HG03439 (cell line): Measurements from ENCODE around the gene LY86.
A peak's percentile ranks its signal among the peaks of the same experiment; 100 is the strongest.

Source experiments
- ATAC-seq: cut with Tn5 transposase; IDR thresholded peaks from one replicate; pipeline ENCODE4 v1.9.1; 2021; ENCODE audit warnings: mild to moderate bottlenecking, moderate library complexity; ENCODE audit not compliant: unreplicated experiment

LY86 gene

DNA sequence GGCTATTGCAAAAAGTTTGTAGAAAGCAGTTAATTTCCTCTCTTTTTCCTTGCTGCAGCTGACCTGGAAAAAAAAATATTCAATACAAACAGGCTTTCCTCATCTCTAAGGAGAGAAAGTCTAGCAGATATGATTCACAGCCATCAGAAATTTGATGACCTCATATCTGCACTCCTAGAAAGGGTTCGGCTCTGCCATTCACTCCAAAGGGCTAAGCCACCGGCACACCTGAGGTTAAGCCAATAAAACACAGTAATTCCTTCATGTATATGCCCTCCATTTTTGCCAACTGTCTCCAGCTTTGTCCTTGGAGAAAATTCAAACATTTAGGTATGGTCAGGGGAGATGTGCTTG lies 18.7 kb upstream of the LY86 start:
- no peak for ATAC-seq

DNA sequence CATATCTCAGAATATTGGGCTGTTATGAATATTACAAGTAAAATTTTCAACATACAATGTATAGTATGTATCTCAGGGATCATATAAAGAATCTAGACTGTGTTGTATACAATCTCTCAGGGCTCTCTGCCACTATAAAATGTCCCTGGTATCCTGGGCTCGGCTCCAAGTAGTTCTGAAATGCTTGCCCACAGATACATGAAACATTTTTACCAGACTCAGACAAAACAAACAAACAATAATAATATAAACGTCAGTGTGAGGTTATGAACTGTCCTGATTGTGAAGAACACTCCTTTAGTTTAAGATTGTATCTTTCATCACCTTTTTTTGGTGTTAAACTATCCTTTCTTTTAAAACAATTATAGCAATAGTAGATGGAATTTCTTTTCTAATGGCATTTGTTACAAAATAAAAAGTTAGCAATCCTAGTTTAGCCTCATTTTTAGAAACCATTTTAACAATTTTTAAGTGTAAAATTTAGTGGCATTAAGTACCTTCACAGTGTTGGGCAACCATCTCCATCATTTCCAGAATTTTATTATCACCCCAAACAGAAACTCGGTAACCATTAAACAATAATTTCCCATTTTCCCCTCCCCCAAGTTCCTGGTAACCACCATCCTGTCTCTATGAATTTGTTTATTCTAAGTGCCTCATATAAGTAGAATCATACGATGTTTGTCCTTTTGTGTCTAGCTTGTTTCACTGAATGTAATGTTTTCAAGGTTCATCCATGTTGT lies 17.4 kb upstream of the LY86 start:
- no peak for ATAC-seq

DNA sequence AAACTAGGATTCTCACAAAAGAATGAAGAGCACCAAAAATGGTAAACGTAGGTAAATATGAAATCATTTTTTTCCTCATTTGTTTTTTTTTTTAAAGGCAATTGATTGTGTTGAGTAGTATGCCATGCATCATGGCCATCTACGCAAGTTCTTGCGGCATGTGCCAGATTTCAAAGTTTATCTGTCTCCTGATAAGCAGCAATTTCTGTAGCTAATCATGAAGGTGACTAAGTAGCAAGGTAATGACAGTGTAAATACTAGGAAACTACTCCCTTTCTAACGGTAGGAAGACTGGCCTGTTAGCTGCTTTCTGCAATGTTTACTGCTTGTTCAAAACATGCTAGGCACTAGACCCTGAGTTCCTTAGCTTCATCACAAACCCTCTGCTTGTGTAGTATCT lies 13.4 kb upstream of the LY86 start:
- ATAC-seq: no peak

DNA sequence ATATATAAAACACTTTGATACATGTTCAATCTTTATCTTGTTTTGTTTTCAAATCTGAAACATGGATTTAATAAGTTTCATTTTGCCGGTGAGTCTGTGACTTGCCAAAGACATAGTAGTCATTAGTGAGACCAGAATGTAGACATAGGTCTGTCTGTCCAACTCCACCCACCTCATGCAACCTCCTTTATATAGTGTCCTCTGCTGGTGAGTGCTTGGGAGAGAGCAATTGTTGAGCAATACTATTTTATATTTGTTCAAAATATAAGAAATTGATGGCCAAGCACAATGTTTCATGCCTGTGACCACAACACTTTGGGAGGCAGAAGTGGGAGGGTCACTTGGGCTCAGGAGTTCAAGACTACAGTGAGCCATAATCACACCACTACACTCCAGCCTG lies 10.8 kb upstream of the LY86 start:
- ATAC-seq: no peak

DNA sequence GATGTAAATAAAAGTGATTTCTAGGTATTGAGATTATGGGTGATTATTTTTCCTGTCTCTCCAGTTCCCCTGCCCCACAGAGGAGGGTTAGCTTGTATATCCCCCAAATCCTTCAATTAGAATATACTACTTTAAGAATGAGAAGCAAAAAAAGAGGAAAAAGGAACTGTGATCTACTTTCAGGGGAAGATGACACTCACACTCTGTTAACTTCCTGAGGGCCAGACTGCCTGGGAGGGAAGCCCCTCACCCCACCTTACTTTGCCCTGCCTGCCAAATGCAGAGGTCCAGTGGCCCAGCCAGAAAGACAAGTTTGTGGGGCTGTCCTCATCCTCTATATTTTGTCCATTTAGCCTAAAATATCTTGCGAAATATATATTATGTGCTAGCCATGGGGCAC lies 9.2 kb upstream of the LY86 start:
- no peak for ATAC-seq

DNA sequence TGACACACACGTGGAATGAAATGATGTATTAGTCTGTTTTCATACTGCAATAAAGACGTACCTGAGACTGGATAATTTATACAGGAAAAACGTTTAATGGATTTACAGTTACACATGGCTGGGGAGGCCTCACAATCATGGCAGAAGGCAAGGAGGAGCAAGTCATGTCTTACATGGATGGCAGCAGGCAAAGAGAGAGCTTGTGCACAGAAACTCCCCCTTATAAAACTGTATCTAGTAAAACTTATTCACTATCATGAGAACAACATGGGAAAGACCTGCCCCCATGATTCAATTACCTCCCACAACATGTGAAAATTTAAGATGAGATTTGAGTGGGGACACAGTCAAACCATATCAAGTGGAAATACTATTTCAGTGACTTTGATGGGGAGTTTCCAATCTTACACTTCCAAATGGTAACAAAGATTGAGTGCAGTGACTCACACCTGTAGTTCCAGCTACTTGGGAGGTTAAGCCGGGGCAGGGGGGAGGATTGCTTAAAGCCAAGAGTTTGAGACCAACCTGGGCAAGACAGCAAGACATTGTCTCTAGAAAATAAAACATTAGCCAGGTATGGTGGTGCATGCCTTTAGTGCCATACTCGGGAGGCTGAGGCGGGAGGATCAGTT lies 8.2 kb upstream of the LY86 start:
- ATAC-seq: no peak

DNA sequence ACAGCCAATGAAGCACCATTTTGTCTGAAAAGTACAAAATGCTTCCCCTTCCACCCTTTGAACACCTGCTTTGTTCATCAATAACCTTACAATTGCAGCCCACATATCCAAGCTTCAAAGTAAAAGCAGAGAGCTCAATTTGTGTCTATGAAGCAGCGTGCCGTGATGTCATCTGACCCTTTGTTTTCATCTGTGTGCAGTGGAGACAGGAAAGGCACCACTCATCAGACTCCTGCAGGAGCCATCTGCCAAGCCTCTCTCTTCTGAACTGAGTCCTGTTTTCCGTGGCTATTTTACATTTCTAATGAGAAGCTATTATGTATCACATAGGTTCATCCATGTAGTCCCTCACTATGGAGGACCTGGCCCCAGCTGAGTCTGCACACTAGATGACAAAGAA lies 7.5 kb upstream of the LY86 start:
- no peak for ATAC-seq

DNA sequence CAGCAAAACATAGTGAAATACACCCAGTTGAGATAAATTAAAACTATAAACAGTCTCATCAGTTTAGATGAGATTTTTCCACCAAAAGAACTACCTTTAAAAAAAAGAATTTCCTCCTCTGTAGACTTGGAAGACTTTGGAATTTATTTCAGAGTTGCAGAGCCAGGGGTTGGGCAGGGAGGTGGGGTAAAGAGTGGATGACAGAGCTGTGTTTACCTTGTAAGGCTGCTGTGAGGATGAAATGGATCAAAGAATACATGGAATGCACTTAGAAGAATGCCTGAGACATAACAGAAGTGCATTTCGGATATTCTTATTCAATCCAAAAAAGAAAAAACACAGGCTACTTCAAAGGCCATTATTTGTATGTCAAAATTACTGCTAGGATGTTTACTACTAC lies 6.4 kb upstream of the LY86 start:
- no peak for ATAC-seq

DNA sequence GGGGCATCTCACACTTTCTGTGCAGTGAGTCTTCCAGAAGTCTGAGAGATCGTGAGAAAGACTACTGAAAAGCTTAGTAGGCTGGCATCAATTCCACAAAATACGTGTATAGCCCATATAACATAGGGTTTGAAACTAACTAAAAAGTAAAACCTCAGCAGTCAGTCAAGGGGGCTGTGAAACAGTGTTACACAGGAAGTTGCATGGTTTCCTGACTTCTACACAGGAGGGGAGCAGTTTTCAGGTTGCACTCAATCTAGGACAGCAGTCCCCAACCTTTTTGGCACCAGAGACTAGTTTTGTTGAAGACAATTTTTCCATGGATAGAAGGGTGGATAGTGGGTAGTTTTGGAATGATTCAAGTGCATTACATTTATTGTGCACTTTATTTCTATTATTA lies 4.7 kb upstream of the LY86 start:
- ATAC-seq: no peak

DNA sequence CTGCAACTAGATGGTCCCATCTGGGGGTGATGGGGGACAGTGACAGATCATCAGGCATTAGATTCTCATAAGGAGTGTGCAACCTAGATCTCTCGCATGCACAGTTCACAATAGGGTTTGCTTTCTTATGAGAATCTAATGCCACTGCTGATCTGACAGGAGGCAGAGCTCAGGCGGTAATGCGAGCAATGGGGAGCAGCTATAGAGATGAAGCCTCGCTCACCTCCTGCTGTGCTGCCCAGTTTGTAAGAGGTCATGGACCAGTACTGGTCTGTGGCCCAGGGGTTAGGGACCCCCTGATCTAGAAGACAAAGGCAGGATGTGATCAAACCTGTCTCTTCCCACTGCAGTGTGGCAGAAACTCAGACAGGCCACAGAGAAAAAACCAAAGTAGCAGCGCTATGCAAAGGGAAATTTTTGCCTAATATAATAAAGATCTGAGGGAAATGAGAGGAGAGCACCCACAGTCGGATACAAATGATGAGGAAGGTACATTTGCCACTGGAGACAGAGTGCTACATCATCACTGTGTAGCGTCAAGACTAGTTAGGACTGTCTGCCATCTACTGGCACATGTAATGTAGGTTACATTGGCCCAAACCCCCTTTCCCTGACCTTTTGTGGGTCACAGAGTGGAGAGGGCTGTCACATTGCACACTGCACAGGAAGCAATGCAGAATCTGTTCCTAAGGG lies 4.1 kb upstream of the LY86 start:
- no peak for ATAC-seq

DNA sequence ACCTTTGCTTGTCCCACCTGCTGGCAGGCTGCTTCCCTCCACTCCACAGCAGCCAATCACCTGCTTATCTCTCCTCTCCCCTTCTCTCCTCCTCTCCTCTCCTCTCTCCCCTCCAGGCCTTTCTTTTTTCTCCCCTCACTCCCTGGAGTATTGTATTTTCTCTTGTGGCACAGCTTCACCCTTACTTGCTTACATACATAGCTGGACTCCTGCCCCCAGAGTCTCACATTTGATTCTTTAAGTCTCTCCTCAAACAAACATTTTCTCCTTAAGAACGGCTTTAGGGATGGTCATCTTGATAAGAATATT lies 3.6 kb upstream of the LY86 start:
- no peak for ATAC-seq

DNA sequence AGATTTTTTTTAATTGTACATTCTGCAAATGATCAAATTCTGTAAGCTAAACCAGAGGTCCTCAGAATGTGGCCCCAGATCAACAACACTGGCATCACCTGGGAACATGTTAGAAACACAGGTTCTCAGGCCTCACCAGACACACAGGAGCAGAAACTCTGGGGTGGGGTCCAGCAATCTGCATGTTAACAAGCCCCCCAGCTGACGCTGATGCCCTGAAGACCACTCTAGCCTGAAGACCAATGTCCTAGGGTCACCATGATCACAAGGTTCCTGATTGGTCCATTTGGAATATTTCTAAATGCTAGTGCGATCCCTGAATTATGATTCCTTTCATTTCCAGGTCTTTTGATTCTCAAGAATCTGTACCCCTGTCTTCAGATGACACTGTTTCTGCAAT lies 2.4 kb upstream of the LY86 start:
- no peak for ATAC-seq

DNA sequence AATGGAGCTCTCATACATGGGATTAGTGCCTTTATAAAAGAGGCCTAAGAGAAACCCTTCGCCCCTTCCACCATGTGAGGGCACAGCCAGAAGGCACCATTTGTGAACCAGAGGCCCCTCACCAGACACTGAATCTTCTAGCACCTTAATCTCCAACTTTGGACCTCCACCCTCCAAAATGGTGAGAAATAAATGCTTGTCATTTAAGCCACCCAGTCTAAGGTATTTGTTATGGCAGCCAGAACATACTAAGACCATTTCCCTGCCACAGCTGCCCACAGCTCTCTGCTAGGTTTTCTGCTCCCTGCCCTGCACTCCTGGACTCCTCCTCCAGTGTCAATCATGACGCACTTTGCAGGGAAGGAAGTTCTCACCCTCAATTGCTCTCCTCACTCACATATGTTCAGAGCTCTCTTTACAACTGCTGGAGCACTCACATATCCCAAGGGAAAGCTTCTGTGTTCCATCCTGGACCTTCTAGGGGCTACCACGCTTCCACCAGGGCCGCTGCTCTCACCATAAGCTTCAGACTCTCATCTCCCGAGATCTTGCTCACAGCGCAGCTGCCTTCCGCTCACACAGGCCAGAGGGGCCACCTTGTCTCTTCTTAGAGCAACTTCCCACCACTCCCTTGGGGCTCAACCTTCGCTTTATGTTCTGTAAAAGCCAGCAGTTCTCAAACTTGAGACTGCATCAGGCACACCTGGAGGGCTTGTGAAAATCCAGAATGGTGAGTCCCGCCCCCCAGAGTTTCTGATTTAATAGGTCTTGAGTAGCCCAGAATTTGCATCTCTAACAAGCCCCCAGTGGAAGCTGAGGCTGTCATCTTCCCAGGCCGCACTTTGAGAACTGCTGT lies 1.6 kb upstream of the LY86 start:
- ATAC-seq: peak; percentile 50

DNA sequence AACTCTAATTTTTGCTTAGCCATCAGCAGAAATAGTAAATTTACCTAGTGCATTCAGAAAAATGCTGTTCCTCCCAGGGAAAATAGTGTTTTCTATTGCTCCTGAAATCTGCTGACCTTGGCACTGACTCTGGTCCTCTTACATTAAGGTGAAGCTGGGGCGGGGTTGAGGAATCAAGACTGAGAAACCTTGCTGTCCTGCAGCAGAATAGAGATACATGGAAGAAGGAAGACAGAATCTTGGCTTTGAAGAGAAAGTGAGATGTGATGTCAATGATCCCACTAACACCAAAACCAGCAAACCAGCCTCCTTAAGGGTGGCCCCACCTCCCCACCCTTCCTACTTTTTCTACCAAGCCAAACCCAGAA lies 840 bp upstream of the LY86 start:
- no peak for ATAC-seq

DNA sequence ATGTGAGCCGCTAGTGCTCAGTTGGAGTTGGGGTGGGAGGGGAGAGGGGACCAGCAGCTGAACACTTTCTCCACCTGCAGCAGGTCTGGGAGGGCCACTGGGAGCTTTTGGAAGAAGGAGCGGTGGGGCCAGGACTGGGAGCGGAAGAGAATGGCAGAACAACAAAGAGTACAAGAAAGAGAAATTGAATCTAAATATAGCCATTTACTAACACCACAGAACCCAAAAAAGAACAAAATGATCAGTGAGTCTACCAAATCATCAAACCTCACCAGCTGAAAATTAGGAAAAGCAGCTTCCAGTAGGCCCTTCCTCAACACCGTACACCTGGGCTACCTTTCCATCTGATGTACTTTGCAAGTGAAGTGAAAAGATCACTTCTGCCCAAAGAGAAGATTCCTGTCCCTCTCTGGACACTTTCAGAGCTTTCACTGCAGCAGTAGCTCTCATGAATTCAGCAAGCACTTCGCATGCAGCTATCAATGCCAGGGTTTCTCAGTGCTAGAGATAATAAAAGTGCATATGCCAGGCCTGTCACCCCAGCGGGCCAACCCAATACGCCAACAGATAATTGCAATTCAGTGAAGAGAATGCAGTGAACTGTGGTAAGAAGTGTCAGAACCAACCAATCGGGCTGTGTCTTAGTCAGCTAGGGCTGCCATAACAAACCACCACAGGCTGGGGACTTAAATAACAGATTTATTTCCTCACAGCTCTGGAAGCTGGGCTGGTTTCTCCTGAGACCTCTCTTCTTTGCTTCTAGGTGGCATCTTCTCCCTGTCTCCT lies 597 bp downstream of the LY86 start:
- no peak for ATAC-seq

DNA sequence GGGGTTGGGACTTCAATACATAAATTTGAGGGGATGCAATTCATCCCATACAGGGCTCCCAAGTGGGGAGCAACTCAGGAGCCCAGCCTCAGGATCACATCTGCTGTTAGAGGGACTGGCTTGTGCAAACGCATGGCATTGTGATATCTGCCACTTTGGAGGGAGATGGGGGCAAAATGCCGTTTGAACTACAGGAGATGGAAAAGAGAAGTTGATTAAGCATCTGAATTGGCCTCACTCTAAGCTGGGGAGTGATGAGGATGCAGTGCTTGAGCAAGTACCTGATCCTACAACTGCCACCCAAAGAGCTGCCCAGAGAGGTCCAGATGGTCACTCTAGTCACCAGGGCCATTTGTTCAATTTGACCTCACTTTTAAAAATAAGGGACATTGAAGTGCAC lies 2.0 kb downstream of the LY86 start:
- no peak for ATAC-seq

DNA sequence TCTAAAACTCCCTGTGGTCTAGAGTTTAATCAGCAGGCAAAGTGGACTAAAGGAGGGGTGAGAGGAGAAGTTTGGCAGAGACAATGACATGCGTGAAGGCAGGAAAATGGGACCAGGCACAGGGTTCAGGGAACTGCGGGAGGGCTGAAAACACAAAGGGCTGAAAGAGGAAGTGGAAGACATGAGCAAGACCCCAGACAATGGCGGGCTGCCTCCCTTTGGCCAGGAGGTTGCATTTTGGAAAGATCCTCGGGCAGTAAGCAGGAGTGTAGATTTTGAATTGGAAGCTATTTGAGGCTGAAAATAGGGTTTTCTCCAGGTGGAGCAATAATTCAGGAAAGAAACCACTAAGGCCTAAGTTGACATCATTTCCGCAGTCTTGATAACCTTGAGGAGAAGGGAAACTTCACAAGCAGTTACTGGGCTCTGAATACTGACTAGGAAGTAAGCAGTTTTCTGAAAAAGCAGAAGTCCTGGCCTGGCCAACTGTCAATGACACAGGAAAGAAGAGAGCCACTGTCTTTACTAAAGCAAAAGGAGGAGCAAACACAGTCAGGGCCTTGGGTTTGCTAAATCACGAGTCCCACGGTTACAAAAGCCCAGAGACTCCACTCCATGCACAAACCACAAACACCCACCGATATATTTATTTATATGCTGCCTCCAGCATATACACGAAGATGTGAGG lies 3.4 kb downstream of the LY86 start:
- ATAC-seq: no peak

DNA sequence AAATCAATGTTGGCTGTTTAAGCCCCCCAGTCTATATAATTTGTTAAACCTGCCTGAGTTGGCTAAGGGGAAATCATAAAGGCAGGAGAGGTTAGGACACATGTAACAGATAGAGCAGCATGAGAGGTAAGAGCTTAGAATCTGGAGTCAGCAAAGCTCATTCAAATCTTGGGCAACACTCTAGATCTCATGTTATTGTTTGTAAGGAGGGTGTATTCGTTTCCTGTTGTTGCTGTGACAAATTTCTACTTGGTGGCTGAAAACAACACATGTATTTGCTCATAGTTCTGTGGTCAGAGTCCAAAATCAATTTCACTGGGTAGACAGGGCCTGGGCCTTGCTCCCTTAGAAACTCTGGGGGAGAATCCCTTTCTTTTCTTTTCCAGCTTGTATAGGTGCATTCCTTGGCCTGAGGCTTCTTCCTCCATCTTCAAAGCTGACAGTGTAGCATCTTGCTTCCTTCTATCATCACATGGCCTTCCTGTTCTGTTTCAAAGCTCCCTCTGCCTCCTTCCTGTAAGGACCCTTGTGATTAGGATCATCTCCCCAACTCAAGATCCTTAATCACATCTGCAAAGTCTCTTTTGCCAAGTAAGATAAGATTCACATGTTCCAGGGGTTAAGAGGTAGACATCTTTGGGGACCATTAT lies 4.4 kb downstream of the LY86 start:
- no peak for ATAC-seq

DNA sequence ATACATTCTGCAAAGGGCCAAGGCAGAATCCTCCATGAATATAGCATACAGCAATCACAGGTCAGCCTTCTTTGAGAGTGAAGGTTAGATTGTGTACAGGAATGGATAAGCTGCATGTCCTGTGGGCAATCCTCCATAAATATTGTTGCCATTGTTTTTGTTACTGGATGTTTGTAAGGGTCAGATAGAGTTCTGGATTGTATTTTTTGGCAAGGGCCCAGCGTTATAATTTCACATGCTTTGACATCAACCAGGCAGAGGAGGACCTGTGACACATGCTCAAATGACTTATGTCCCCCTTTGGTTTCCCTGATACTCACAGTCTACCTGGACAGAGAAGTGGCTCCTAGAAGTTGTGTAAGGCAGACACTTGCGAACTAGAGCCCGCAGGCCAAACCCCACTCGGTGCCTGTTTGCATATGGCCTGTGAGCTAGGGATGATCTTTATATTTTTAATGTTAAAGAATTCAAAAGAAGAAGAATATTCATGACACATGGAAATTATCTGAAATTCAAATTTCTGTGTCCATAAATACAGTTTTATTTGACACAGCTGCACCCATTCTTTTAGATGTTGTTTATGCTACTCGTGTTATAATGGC lies 5.4 kb downstream of the LY86 start:
- no peak for ATAC-seq

DNA sequence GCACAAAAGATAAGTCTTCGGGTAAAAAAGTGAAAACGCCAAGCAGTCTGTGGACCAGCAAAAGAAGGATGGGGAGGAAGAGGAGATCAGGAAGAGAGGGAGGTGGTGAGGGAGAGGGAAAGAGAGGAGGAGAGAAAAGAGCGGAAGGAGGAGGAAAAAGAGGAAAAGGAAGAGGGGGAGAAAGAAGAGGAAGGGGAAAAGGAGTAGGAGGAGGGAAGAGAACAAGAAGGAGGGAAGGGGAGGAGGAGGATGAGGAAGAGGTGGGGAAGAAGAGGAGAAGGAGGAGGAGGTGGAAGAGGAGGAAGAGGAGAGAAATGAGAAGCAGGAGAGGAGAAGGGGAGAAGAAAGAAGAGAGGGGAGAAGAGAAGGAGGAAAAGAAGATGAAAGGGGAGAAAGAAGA lies 6.5 kb downstream of the LY86 start:
- ATAC-seq: no peak
